ENCODE data around the gene GTF3C1. TPM values are rescaled to one million over a fixed set of nuclear protein-coding genes. Genes with fewer than 3 reads are reported as not detected.

Gene GTF3C1
- total and polyA plus RNA-seq, 2 of the 8 experiments (the other 6 are each of a cell fraction or from before 2014, with no cell fraction given): 89.3 to 126 TPM

GRCh38 chr16:27434141-27435051 lies 115.3 kb downstream of the GTF3C1 start:
- Histone ChIP-seq H3K18ac (ENCODE audit: extremely low read depth, low read length) (no peak overlapping the region), H2BK5ac (ENCODE audit: low read depth, low read length) (no peak overlapping the region), H2BK15ac (ENCODE audit: low read length) (no peak overlapping the region), H3K27me3 (replicated peaks in 1 of 4; ENCODE audit: control insufficient read depth in 3 of 4, extremely low read depth in 1 of 4, insufficient read depth in 3 of 4, low read length in 3 of 4) (no peaks in the 10 kb centered on the region), H3K36me3 (ENCODE audit: control insufficient read depth in 2 of 4, insufficient read depth in 4 of 4, low read length in 3 of 4) (no peaks in the 10 kb centered on the region), H3K56ac (replicated peaks; ENCODE audit: insufficient read length, low read depth, low read length) (no peak overlapping the region), H4K91ac (replicated peaks; ENCODE audit: insufficient read length, low read length) (no peak overlapping the region), H3K9ac (replicated peaks in 1 of 4; ENCODE audit: extremely low read depth in 1 of 4, low read depth in 3 of 4, low read length in 3 of 4) (no peak overlapping the region), H3K79me1 (ENCODE audit: low read depth, low read length) (0 out of 2 replicates have a peak, but pooled peaks cover 3% of the 10 kb centered on the region), H3K4ac (replicated peaks; ENCODE audit: insufficient read length, low read depth, low read length) (no peak overlapping the region), H3K4me3 (ENCODE audit: extremely low read depth in 1 of 4, insufficient read depth in 2 of 4, low read depth in 3 of 4, low read length in 4 of 4) (no peak overlapping the region), H3K4me1 (replicated peaks in 1 of 4; ENCODE audit: control insufficient read depth in 3 of 4, insufficient read depth in 4 of 4, low read length in 3 of 4) (peaks cover 0 to 3% (median 0%) of the 10 kb centered on the region in 4 experiments; a peak in 1 of 7 replicates), H3K79me2 (ENCODE audit: control insufficient read depth in 1 of 2, insufficient read depth in 2 of 2, low read length in 2 of 2) (no peaks in the 10 kb centered on the region), H2BK12ac (ENCODE audit: low read depth, low read length) (no peak overlapping the region), H4K20me1 (replicated peaks in 1 of 2; ENCODE audit: control insufficient read depth in 1 of 2, insufficient read depth in 2 of 2, low read length in 2 of 2) (peaks cover 0 to 2% of the 10 kb centered on the region in 2 experiments), H3K14ac (ENCODE audit: insufficient read length) (no peak overlapping the region), H4K5ac (ENCODE audit: insufficient read length, low read depth, low read length) (no peak overlapping the region), H3K9me3 (ENCODE audit: insufficient read depth in 2 of 2, low read depth in 1 of 2, low read length in 1 of 2) (no peaks in the 10 kb centered on the region), H3K23ac (ENCODE audit: insufficient read length) (no peak overlapping the region), H3K23me2 (ENCODE audit: low read depth, low read length) (peaks cover 3% of the 10 kb centered on the region; the same call in 1 of the 2 replicates), H2AFZ (ENCODE audit: low read length) (no peak overlapping the region), H3K4me2 (ENCODE audit: insufficient read depth in 1 of 2, low read depth in 2 of 2, low read length in 2 of 2) (no peak overlapping the region), H2BK120ac (replicated peaks; ENCODE audit: low read depth, low read length) (no peak overlapping the region), H3K27ac (ENCODE audit: low read depth, low read length) (no peak overlapping the region), H2AK5ac (ENCODE audit: low read depth, low read length) (no peak overlapping the region), H4K8ac (ENCODE audit: extremely low read depth, insufficient read depth, low read length) (no peak overlapping the region), H2BK20ac (ENCODE audit: low read length) (no peak overlapping the region)
- TF ChIP-seq BRCA1 (IDR thresholded peaks at IDR 0.05; ENCODE audit: low read depth, low read length) (no peak), KDM1A (IDR thresholded peaks at IDR 0.05; ENCODE audit: borderline replicate concordance, low read length) (peak; percentile 49; the same call in 1 of the 2 replicates)
- POLR2A ChIA-PET (ENCODE audit: partially characterized antibody): no interaction called here
- CTCF ChIA-PET (ENCODE audit: partially characterized antibody): interaction anchor here (0.7 to 1.2 kb wide), 4 partner anchors 14 to 66 kb away, joined by 3 to 4 read pairs (median 3); no protein-coding TSS in a partner anchor
- FAIRE-seq (no peak), DNase-seq (ENCODE audit: low read depth in 1 of 2, low spot score in 2 of 2) (peak in 1 of 2 experiments; percentile 39)
- 93% methylated on average over 16 of the region's 16 CpGs; no CpG with 5 or more reads in 1 of the 2 experiments for WGBS, 2 experiments (ENCODE audit: extremely low coverage in 1 of 2, insufficient coverage in 1 of 2, insufficient read length in 1 of 2, insufficient replicate concordance in 2 of 2, low coverage in 1 of 2, low lambda C conversion rate in 2 of 2, missing lambda C conversion rate in 1 of 2)
